Tibial nerve (tissue), 4 donors: ENCODE data around the gene HS6ST3.

Source experiments
- CTCF ChIP-seq, 5 experiments: fragments of 200-600 bp in 3 of 5; fragments of 450-650 bp in 2 of 5; sonication (generic) in 3 of 5; IDR thresholded peaks; one replicate each; pipeline ENCODE4 v1.5.1; 2016 to 2019; ENCODE audit warnings: antibody characterized with exemption in 5 of 5, mild to moderate bottlenecking in 3 of 5, moderate library complexity in 2 of 5
- EP300 ChIP-seq, 2 donors: sonication (generic); formaldehyde crosslinking; IDR thresholded peaks; one replicate each; pipeline ENCODE4 v1.6.1; 2017; ENCODE audit warnings: antibody characterized with exemption in 2 of 2, mild to moderate bottlenecking in 1 of 2
- POLR2A ChIP-seq, 2 donors: fragments of 450-650 bp; IDR thresholded peaks; one replicate each; pipeline ENCODE4 v1.6.1; 2017; ENCODE audit warnings: antibody characterized with exemption in 2 of 2, mild to moderate bottlenecking in 2 of 2, moderate library complexity in 2 of 2

- TF ChIP-seq CTCF (IDR thresholded peaks at IDR 0.05): no peak
- no peak for TF ChIP-seq POLR2A (IDR thresholded peaks at IDR 0.05)
- TF ChIP-seq EP300 (IDR thresholded peaks at IDR 0.05): no peak
These were observed 195.8 kb downstream of the HS6ST3 start for GRCh38 chr13:96285729-96286128.
